Measurements from ENCODE around the gene F2RL3. TPM values are rescaled to one million over a fixed set of nuclear protein-coding genes. Genes with fewer than 3 reads are reported as not detected.

Gene F2RL3
- total RNA-seq, 1 donor from 2014 or later = 25.3 TPM

DNA sequence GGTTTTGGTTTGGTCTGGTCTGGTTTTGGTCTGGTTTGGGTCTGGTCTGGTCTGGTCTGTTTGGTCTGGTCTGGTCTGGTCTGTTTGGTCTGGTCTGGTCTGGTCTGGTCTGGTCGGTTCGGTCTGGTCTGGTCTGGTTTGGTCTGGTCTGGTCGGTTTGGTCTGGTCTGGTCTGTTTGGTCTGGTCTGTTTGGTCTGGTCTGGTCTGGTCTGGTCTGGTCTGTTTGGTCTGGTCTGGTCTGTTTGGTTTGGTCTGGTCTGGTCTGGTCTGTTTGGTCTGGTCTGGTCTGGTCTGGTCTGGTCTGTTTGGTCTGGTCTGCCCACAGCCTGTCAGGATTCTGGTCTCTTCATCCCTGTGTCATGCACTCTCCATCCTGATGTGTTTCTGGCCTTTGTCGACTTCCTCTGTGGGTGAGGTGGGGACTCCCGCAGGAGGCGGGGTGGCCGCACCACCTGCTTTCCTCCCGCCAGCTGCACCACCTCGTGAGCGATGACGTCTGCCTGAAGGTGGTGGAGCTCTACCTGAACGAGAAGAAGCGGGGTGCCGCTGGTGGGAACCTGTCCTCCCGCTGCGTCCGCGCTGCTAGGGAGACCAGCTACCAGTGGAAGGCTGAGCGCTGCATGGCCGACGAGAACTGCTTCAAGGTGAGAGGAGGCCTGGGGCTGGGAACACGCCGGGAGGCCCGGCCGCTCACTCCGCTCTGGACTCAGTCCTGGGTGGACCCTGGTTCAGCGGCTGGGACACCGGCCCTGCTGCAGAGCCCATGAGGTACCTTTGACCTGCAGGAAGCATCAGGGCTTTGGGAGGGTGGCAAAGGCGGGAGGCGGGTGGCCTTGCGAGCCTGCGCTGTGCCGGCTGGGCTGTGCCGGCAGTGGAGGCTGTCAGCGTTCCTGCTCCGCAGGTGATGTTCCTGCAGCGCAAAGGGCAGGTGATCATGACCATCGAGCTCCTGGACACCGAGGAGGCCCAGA, 12.9 kb upstream of the F2RL3 start:
- H3K27ac ChIP-seq = peak overlapping the region; percentile 42
- intact Hi-C loops (cut with DNase I) = no loop called here
- H3K36me3 ChIP-seq = peaks cover 70% of the 10 kb centered on the region
- H3K4me1 ChIP-seq = peaks cover 18% of the 10 kb centered on the region
- no peak overlapping the region for H3K4me3 ChIP-seq
- DNase-seq (no peak), ATAC-seq (no peak)
- TF ChIP-seq, protein P1, sequence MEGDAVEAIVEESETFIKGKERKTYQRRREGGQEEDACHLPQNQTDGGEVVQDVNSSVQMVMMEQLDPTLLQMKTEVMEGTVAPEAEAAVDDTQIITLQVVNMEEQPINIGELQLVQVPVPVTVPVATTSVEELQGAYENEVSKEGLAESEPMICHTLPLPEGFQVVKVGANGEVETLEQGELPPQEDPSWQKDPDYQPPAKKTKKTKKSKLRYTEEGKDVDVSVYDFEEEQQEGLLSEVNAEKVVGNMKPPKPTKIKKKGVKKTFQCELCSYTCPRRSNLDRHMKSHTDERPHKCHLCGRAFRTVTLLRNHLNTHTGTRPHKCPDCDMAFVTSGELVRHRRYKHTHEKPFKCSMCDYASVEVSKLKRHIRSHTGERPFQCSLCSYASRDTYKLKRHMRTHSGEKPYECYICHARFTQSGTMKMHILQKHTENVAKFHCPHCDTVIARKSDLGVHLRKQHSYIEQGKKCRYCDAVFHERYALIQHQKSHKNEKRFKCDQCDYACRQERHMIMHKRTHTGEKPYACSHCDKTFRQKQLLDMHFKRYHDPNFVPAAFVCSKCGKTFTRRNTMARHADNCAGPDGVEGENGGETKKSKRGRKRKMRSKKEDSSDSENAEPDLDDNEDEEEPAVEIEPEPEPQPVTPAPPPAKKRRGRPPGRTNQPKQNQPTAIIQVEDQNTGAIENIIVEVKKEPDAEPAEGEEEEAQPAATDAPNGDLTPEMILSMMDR (IDR thresholded peaks at IDR 0.05) = no peak
- H3K9me3 ChIP-seq = peaks cover under 1% of the 10 kb centered on the region
- no peaks in the 10 kb centered on the region for H3K27me3 ChIP-seq

DNA sequence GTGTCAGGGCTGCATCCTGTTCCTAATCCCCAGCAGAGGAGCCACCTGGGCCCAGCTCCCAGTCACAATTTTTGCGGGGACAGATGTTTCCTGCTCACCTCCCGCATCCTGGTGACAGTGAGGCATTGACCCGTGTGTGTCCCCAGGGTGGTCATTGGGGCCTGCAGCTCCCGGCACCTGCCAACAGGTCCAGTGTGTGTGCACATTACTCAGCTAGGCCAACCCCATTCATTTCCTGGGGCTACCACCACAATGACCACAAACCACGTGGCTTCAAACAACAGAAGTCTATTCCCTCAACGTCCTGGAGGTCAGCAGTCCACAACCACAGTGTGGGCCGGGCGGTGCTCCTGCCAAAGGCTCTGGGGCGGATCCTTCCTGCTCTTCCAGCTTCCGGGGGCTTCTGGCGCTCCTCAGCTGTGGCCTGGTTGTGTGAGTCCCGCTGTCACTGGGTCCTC, 11.9 kb upstream of the F2RL3 start:
- peaks cover 18% of the 10 kb centered on the region for H3K4me1 ChIP-seq
- TF ChIP-seq, protein P1 (IDR thresholded peaks at IDR 0.05) = no peak
- H3K27ac ChIP-seq = peak overlapping the region; percentile 42
- H3K4me3 ChIP-seq = no peak overlapping the region
- intact Hi-C loops (cut with DNase I) = no loop called here
- ATAC-seq (peak; percentile 31), DNase-seq (no peak)
- no peaks in the 10 kb centered on the region for H3K27me3 ChIP-seq
- peaks cover 11% of the 10 kb centered on the region for H3K9me3 ChIP-seq
- H3K36me3 ChIP-seq = peaks cover 60% of the 10 kb centered on the region

DNA sequence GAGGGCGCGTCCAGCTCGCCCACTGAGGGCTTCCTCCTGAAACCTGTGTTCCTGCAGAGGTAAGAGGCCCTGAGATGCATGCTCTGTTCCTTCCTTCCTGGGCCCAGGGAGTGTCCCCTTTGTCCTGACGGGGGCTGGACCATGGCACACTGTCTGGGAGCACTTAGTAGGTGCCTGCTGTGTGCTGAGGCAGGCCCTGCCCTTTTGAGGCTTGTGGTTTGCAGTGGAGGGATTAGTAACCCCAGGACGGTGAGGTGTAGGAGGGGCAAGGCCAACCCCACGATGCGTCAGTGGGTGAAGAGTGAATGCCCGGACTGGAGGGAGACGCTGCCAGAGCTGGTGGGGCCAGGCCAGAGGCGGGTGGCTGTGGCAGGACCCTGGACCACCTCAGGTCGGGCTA, 11.2 kb upstream of the F2RL3 start:
- intact Hi-C loops (cut with DNase I) = no loop called here
- H3K36me3 ChIP-seq = peaks cover 56% of the 10 kb centered on the region
- no peak overlapping the region for H3K4me3 ChIP-seq
- peaks cover 17% of the 10 kb centered on the region for H3K4me1 ChIP-seq
- TF ChIP-seq, protein P1 (IDR thresholded peaks at IDR 0.05) = no peak
- ATAC-seq = no peak
- H3K9me3 ChIP-seq = peaks cover 12% of the 10 kb centered on the region
- H3K27me3 ChIP-seq = no peaks in the 10 kb centered on the region
- peak overlapping the region; percentile 36 for H3K27ac ChIP-seq
- no peak for DNase-seq

DNA sequence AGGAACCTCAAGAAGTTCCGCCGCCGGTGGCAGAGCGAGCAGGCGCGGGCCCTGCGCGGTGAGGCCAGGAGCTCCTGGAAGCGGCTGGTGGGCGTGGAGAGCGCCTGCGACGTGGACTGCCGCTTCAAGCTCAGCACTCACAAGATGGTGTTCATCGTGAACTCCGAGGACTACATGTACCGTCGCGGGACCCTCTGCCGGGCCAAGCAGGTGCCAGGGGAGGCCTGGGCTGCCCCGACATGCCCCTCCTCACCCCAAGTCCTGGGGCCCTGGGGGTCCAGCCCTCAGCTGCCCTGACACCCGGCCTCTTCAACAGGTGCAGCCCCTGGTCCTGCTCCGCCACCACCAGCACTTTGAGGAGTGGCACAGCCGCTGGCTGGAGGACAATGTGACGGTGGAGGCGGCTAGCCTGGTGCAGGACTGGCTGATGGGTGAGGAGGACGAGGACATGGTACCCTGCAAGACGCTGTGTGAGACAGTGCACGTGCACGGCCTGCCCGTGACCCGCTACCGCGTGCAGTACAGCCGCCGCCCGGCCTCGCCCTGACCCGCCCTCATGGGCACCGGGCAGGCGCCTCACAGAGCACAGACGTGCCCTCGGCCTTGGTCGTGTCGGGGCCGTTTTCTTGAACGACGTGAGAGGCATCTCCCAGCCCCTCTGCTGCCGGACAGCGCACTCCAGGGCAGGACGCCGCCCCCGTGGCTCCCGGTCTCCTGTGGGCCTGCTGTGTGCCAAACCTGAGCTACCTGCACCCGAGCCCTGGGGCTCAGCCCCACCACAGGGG, 10.4 kb upstream of the F2RL3 start:
- no peak overlapping the region for H3K27ac ChIP-seq
- intact Hi-C loops (cut with DNase I) = no loop called here

DNA sequence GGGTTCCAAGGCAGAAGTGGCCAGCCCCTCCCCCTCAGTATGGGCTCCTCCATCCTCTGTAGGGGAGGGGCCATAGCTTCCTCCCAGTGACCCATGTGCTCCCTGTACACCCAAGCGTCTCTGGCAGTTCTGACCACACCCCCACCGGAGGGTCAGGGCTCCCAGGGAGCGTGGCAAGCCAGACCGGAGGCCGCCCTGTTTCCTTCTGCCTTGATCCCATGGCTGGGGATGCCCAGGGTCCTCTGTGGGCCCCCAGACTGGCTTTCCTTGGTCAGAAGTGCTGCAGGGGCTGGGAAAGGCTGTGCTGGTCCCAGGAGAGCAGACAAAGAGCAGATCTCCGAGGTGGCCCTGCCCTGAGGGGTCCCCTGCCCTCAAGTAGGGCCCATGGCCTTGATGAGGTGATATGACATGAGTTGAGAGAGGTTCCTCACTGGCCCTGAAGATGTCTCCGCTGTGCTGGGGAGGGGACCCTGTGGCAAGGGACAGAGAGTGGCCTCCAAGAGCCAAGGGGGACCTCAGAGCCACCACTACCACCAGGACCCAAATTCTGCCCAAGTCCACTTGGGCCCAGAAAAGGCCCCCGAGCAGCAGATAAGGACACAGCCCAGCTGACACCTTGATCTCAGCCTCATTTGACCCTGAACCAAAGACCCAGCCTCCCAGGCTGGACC, 7.8 kb upstream of the F2RL3 start:
- DNase-seq (no peak), ATAC-seq (no peak)
- no peak overlapping the region for H3K4me3 ChIP-seq
- intact Hi-C loops (cut with DNase I) = no loop called here
- H3K36me3 ChIP-seq = peaks cover 43% of the 10 kb centered on the region
- TF ChIP-seq, protein P1 (IDR thresholded peaks at IDR 0.05) = no peak
- H3K4me1 ChIP-seq = peaks cover 11% of the 10 kb centered on the region
- H3K27me3 ChIP-seq = no peaks in the 10 kb centered on the region
- H3K27ac ChIP-seq = no peak overlapping the region
- peaks cover 12% of the 10 kb centered on the region for H3K9me3 ChIP-seq

More for the DNA sequence above, 10.4 kb upstream of the F2RL3 start:
- DNase-seq = no peak
- H3K4me1 ChIP-seq = peaks cover 12% of the 10 kb centered on the region
- H3K27me3 ChIP-seq = no peaks in the 10 kb centered on the region
- H3K4me3 ChIP-seq = no peak overlapping the region
- TF ChIP-seq, protein P1 (IDR thresholded peaks at IDR 0.05) = no peak
- H3K36me3 ChIP-seq = peaks cover 48% of the 10 kb centered on the region
- peak; percentile 17 for ATAC-seq
- H3K9me3 ChIP-seq = peaks cover 12% of the 10 kb centered on the region
